GM18499 (cell line): ENCODE results near the gene IGLL5.

Source experiments
- ATAC-seq: cut with Tn5 transposase; IDR thresholded peaks from one replicate; pipeline ENCODE4 v1.9.1; 2021; ENCODE audit warnings: moderate number of reproducible peaks; ENCODE audit not compliant: insufficient read depth, unreplicated experiment

IGLL5 gene

DNA sequence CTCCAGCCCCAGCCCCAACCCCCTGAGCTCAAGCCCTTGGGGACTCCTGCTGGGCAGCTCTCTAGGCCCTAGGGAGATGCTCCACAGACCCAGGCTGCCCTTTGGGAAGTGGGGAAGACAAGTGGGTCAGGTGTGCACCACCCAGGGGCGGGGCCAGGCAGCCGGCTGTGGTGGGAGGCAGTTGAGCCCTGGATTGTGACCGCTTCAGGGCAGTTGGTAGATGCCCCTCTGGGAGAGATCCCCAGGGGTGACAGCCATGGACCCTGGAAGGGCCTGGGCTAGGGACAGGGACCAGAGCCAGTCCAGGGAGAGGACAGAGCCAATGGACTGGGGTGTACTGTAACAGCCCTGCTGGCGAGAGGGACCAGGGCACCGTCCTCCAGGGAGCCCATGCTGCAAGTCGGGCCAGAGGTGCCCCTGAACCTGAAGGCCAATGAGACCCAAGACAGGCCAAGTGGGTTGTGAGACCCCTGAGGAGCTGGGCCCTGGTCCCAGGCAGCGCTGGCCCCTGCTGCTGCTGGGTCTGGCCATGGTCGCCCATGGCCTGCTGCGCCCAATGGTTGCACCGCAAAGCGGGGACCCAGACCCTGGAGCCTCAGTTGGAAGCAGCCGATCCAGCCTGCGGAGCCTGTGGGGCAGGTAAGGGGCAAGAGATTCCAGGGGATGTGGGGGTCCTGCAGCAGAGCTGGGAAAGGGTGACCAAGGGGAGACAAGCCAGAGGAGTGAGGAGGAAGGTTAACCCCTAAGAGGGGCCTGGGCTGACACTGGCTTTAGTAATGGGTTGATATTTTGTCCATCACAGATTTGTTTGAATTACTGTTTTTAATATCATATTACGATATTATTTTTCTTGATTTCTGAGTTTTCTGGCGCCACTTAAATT is at the start of gene IGLL5:
IGLL5 (plus strand) TSS at position 196 of the 883 bp plus-strand sequence; CDS start at position 434, 238 bp downstream.
- no peak for ATAC-seq

DNA sequence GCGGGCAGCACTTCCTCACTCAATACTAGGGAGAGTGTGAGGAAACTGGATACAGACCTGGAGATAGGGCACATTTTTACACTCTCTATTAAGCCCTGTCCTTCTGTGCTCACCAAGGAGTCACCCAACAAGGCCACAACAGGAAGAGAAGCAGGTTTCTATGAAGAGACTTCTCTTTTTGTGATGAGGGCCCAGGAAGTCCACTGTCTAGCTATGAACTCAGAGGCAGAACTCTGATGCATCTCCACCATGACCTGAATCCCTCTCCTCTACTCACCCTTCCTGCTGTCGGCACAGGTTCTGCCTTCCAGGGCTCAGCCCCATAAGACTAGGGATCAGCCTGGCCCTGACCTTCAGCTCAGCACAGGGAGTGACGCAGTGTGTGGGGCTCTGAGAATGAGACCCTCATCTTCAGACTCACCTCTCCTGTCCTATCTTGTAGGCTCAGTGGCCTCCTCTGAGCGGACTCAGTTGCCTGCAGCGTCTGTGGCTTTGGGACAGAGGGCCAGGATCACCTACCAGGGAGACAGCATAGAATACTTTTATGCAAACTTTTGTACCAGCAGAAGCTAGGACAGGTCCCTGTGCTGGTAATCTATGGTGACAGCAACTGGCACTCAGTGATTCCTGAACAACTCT is 49.3 kb upstream of the IGLL5 start:
- no peak for ATAC-seq

DNA sequence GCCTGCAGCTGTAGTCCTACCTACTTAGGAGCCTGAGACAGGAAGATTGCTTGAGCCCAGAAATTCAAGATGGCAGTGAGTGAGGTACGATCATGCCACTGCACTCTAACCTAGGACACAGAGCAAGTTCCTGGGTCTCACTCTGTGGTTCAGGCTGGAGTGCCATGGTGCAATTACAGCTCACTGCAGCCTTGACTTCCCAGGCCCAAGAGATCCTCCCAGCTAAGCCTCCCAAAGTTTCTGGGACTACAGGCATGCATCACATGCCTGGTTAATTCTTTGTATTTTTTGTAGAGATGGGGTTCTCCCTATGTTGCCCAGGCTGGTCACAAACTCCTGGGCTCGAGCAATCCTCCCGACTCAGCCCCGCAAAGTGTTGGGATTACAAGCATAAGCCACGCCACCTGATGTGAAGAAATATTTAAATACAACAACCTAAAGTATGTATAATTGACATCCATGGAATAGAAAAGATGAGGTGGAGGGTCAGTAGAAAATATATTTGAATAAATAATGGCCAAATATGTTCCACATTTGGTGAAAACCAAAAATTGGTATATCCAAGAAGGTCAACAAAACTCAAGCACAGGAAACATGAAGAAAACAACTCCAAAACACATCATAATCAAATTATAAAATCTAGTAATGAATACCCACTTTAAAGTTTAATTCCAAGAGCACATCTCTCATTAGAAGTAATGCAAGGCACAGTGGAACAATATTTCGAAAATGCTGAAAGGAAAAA is 47.9 kb upstream of the IGLL5 start:
- ATAC-seq, result no peak

DNA sequence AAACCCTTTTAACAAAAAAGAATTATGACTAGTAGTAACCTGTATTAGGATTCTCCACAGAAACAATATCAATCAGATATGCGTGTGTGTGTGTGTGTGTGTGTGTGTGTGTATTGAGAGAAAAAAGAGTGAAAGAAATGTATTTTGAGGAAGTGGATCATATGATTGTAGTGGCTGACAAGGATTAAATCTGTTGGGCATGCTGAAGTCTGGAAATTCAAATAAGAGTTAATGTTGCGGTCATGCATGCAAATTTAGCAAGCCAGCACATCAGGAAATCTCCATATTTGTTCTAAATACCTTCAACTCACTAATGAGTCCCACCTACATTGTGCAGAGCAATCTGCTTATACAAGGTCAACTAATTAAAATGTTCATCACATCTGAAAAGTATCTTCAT is 46.8 kb upstream of the IGLL5 start:
- ATAC-seq, result no peak

DNA sequence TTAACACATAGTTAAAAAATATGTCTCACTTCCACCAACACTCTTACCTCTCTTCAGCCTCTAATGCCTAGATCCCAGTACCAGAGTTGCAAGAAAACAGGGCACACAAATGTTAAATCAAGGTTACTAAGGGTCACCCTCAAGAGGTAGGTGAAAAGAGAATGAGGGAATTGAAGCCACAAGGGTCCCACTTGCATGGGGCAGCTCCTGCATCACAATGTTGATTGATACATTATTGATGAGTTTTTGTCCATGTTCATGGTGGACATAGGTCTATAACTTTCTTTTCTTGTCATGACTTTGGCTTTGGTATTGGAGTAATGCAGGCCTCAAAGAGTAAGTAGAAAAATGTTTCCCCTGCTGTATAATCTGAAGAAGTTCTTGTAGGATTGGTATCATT is 46.0 kb upstream of the IGLL5 start:
- ATAC-seq, result no peak

DNA sequence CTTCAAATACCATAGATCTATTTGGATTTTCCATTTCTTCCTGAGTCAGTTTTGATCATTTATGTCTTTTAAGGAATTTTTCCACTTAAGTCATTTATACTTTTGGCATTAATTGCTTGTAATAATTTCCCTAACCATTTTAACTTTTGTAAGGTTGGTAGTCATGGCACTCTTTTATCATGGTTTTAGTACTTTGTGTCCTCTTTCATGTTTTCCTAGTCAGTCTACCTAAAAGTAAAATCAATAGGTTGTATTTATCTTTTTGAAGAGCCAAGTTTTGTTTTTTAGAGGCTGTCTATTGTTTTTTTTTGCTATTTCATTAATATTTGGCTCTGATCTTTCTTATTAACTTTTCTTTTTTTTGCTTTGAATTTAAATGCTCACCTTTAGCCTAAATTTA is 45.5 kb upstream of the IGLL5 start:
- no peak for ATAC-seq

DNA sequence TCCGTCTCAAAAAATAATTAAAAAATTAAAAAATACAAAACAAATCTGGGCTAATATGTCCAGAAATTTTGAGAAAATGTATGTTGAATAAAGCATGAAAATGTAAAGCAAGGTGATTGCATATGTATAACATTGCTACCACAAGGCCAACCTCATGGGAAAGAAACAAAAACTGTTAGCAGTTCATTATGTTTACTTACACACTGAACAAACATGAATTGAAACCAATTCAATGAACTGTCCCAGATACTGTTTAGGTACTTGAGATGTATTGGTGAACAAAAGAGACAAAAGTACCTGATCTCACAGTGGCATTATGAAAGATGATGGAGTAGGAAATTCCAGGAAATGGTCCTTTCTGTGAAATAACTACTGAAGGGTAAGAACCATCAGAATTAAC is 43.8 kb upstream of the IGLL5 start:
- no peak for ATAC-seq

DNA sequence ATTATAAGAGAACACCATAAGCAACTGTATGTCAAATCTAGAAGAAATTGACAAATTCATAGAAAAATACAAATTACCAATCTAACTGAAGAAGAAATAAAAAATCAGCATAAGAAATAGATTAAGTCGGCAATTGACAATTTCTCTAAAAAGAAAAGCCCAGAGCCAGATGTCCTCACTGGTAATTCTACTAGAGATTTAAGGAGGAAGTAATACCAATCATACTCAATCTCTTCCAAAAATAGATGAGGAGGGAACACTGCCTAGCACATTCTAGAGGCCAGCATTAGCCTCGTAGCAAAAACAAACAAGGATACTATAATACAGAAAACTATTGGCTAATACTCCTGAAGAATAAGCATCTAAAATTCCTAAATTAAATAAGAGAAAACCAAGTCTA is 40.4 kb upstream of the IGLL5 start:
- no peak for ATAC-seq

DNA sequence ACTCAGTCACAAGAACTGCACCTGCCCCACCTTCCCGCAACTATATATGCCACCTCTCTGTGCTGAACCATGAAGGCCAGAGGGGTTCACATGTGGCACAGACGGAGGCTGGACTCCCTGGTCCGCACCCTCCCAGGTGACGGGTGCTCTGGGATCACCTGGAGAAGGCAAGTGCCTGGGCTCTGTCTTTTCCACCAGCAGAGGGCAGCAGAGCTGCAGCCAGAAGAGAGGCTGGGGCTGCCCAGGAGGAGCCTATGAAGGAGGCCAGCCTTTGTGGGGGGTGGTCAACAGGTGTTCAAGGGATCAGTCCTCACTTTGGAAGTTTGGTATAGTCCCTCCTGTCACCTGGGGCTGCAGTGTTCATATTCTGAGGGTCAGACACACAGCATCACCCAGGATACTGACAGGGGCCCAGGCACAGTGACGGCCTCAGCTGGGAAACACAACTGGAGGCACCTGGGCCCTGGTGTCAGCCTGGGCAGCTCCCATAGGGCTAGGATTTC is 39.2 kb upstream of the IGLL5 start:
- ATAC-seq, result no peak

DNA sequence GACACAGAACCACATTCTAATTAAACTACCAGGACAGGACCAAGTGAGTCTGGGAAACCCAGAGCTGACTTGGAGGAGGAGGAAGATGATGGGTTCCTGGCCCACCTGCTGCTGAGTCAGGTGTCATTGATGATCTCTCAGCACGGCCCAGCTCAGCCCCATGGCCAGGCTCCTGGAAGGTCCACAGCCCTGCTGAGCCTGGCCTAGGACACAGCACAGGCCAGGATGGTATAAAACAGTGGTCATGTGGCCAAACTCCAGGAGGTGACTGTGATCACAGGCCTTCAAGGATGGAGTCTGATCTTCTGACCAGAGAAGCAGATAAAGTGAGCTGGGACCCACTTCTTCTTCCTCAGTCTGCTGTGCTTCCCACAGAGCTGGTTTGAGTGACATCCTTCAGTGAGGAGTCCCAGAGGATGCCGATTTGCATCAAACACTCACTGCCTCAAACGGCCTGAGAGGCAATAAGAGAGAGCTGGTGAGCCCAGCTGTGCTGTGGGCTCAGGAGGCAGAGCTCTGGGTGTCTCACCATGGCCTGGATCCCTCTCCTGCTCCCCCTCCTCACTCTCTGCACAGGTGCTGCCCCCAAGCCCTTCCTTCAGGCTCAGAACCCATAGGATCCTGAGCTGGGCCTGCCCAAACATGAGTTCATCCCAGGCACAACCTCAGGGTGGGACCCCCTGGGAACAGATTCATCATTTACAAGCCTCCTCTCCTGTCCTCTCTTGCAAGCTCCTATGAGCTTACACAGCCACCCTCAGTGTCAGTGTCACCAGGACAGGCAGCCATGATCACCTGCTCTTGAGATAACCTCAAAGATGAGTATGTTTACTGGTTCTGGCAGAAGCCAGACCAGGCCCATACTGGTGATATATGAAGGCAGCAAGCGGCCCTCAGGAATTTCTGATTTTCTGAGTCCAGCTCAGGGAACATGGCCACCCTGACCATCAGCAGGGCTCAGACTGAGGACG is 37.7 kb upstream of the IGLL5 start:
- ATAC-seq, result no peak

DNA sequence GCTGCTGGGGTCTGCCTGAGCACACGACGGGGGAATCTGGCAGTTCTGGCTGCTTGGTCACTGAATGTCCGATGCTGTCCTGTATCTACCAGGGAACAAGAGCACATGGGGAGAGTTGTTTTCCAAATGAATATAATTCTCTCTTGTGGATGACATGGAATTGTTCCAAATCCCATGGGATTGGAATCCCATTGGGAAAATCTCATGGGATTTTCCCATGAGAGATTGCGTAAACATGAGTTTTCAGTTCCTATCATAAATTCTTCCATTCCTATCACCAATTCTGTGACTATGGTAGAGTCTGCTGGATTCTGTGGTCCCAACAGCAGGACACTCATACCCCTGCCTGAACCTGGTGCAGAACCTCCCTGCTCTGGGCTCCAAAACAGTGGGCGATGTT is 35.6 kb upstream of the IGLL5 start:
- ATAC-seq, result no peak

DNA sequence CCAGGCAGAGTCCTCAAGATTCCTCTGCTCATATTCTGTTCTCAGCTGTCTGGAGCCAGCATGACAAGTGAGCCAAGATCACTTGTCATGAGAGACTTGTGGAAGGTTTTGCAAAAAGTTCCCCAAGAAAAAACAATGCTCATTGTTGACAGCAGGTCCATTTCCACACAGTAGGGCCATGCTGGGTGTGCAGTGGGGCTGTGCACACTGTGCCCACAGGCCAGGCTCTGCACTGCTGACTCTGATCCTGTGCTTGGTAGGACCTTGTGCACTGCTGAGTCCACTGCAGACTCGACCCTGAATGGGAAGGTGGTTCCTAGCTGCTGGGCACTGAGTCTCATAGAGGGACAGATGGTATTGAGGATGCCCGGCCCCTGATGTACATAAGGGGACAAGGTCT is 33.9 kb upstream of the IGLL5 start:
- ATAC-seq, result no peak

DNA sequence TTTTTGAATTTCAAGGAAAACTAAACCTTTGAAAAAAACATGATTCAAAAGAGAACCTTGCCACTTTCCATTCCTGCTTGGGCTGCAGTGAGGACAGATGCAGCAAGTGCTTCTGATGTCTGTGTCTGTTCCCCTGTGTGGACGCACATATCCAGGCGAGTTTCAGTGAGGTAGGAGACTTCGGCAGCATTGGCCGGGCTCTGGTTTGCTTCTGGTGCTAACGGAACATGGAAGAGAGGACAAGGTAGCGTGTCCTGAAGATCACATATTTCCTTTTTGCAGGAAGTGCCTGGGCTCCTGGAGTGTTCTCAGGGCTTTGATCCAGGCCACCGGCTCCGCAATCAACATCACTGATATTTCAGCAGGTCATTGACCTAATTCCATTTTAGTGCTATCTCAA is 33.1 kb upstream of the IGLL5 start:
- ATAC-seq, result no peak

DNA sequence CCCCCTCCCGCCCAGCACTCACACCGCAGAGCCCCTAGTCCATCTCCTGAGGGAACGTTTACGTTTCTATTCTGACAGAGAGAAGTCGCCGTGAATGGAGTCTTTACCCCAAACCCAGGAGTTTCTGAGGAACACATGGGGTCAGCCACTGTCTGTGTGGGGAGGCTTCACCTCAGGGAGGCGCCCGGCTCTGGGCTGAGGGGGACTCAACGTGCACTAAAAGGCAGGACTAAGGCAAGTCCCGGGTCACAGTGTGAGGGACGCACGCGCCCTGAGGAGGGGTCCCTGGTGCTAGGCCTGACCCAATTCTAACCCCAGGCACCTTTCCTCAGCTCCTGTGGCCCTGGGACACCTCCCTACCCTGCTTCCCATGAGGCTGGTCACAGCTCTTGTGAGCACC is 32.5 kb upstream of the IGLL5 start:
- ATAC-seq, result no peak

DNA sequence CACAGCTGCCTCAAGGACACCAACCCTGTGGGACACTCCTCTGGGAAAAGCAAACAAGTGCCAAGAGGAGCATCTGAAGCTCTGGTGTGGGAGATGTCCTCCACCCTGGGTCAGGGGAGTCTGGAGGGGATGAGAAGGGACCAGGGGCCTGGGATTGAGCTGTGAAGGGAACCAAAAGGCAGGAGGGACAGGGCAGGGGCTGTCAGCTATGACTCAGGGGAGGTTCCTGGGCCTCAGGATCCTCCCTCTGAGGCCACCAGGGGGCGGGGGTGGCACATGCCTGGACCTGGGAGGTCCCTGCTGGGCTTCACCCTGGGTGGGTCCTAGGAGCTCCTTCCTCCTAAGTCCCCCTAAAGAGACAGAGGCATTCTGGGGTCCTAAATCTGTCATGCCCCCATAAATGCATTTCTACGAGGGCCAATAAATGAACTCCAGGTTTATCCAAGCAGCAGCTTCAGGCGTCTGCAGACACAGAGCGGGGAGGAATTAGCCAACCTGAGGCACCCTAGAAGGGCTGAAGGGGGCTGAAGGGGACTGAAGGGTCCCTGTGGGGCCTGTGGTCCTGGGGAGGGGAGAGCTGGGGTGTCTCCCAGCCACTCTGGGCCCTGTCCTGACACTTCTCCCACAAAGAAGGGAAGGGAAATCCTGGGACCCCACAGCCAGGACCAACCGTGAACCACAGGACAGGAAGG is 31.9 kb upstream of the IGLL5 start:
- ATAC-seq, result no peak

DNA sequence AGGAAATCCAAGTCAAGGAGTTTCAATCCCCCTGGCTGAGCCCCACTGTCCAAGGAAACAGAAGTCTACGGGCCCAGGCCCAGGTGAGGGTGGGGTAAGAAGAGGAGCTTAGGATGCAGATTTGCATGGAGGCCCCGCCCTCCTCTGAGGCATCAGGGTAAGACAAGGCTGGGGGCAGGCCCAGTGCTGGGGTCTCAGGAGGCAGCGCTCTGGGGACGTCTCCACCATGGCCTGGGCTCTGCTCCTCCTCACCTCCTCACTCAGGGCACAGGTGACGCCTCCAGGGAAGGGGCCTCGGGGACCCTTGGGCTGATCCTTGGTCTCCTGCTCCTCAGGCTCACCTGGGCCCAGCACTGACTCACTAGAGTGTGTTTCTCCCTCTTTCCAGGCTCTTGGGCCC is 31.3 kb upstream of the IGLL5 start:
- no peak for ATAC-seq

DNA sequence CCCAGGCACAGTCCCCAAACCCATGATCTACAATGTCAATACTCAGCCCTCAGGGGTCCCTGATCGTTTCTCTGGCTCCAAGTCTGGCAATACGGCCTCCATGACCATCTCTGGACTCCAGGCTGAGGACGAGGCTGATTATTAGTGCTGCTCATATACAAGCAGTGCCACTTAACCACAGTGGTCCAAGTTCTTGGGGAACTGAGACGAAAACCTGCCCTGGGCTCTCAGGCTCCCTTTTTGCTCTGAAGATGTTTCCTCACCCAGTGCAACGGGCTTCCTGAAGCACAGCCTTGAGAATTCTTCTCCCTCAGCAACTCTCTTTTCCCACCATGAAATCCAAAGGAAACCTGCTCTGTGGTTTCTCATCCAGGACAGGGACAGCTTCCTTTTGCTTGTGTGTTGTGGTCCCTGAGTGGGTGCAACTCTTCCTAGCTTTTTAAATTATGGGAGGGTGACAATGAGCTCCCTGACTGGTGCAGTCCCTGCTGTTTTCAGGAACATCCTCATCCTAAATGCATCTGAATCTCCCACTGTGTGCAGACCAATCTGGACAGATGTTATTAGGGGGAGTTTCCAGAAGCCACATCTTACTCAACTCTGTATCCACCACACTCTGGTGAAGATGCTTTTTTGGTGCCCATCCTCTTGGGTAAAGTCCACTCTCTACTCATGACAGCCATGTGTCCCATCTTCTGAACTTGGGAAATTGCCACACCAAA is 30.6 kb upstream of the IGLL5 start:
- no peak for ATAC-seq

DNA sequence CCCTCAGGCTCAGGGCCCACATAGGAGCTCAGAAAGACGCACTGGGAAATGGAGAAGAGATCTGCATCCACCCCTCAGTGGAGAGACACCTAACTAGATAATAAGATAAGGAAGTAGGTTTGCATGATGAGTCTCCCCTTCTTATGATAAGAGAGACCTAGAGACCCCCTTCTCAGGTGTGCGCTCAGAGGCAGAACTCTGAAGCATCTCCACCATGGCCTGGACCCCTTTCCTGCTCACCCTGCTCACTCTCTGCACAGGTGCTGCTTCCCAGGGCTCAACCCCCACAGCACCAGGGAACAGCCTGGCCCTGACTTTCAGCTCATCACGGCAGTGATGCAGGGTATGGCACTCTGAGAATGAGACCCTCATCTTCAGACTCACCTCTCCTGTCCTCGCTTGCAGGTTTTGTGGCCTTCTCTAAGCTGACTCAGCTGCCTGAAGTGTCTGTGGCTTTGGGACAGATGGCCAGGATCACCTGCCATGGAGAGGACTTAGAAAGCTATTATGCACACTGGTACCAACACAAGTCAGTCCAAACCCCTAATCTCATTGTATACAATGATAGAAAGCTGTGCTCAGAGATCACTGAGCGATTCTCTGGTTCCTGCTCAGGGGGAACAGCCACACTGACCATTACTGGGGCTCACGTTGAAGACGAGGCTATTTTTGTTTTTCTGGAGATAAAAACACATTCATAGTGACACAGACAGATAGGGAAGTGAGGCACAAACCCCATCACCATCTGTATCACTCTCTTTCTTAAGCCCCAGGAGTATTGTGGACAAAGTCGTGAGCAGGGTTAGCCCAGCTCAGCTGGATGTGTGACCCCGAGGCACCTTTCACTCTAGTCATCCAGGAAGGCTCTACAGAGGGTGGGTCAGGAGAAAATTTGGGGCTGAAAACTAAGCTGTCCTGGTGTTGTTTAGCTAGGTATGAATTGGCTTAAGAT is 29.7 kb upstream of the IGLL5 start:
- ATAC-seq, result no peak
